OCI-LY7 (cell line): ENCODE data around the gene OR7G2.

ENCODE experiments used
- EZH2phosphoT487 ChIP-seq: fragments of 200-600 bp; sonication (generic); IDR thresholded peaks from 2 replicates; pipeline ENCODE4 v1.6.1; 2018; ENCODE audit warnings: low read depth, borderline replicate concordance, mild to moderate bottlenecking, mixed run types, antibody characterized with exemption, low read length, moderate library complexity, mixed read lengths
- TF ChIP-seq, protein P1 (sequence below): fragments of 200-600 bp; sonication (generic); conservative IDR thresholded peaks from 2 replicates; pipeline ENCODE4 v1.5.1; 2014; ENCODE audit warnings: mild to moderate bottlenecking, antibody characterized with exemption, low read length, moderate library complexity, mixed read lengths

GRCh38 chr19:9150650-9151049, 43.4 kb upstream of the OR7G2 start:
- TF ChIP-seq, protein P1, sequence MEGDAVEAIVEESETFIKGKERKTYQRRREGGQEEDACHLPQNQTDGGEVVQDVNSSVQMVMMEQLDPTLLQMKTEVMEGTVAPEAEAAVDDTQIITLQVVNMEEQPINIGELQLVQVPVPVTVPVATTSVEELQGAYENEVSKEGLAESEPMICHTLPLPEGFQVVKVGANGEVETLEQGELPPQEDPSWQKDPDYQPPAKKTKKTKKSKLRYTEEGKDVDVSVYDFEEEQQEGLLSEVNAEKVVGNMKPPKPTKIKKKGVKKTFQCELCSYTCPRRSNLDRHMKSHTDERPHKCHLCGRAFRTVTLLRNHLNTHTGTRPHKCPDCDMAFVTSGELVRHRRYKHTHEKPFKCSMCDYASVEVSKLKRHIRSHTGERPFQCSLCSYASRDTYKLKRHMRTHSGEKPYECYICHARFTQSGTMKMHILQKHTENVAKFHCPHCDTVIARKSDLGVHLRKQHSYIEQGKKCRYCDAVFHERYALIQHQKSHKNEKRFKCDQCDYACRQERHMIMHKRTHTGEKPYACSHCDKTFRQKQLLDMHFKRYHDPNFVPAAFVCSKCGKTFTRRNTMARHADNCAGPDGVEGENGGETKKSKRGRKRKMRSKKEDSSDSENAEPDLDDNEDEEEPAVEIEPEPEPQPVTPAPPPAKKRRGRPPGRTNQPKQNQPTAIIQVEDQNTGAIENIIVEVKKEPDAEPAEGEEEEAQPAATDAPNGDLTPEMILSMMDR, result no peak
- TF ChIP-seq EZH2phosphoT487, result no peak
